T-helper 2 cell treated with Interferon-gamma antibody and Interleukin-4, amounts not matched to agents 100 ng/mL and 5 ng/mL, for 36 hours (primary cell): ENCODE results near the gene AVL9. TPM values are rescaled to one million over a fixed set of nuclear protein-coding genes. Genes with fewer than 3 reads are reported as not detected.
"Not testable (repeated sequence)": the region's sequence is repeated elsewhere in the genome, so short reads cannot be mapped to it uniquely, and the experiment has no call there.

Experiments used
- intact Hi-C: fragments of 100-400 bp; cut with micrococcal nuclease; formaldehyde crosslinking; loops from one replicate; pipeline ENCODE4 v1.15.1; 2023
- total RNA-seq: library from RNA; stranded (reverse); gene quantifications from 2 replicates; pipeline ENCODE4 v1.2.3, GENCODE V29; 2022

AVL9 gene
- total RNA-seq, 1 donor from 2014 or later: 34.9 TPM

DNA sequence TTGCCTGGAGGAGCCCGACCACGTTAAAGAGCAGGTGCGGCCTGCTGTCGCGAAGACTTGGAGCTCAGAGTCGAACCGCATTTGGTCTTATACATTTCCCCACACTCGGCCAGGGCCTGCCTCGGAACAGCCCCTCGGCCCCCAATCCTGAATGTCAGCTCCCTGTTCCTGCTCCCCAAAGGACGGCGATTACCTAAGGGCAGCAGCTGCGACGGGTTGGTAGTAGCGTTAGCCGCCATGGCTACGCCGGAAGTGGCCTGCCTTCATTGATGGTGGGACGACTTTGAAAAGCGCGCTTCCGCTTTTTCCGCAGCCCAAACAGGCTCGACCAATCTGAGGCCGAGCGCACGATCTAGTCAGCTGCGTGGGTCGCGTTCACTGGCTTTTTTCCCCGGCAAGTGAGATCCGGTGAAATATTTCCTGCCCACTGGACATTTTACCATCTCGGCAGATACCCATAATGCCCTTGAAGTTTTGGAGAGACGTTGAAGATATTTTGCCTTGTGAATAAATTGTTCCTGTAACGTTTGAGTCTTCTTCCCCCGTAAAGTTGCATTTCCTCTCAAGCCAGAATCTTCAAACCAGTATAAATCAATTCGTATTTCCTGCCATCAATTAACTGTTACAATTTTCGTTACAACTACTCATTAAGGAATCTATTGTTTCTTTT, 5.0 kb upstream of the AVL9 start, which contains the start of gene LSM5:
TSS of gene LSM5 (minus strand) at position 254 of the 670 bp plus-strand sequence. CDS start at position 239, 15 bp downstream.
- intact Hi-C loops: loop anchor here (1.0 to 5.0 kb wide), 6 partner anchors 239 to 1893 kb away; partner anchors contain the start of gene BBS9

DNA sequence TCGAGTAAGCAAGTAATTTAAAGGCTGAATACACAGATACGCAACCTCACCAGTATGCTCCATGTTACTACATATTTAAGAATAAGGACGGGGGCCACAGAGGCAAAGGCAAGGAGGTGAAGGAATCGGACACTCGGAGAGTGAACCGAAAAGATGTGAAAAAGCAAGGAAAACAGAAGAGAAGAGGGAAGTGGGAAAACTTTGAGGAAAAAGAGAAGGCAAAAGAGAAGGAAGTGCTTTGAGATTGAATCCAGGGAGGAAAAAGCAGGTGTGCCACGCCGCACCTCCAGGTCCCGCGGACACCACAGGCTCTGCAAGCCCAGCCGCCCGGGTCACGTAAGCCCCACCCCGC, 367 bp upstream of the AVL9 start:
- intact Hi-C loops: loop anchor here (1.0 to 5.0 kb wide), 7 partner anchors 67 to 1898 kb away; partner anchors contain the start of gene BBS9

- intact Hi-C loops: loop anchor here (5.0 kb wide), 2 partner anchors 66 to 91 kb away; no protein-coding TSS in a partner anchor
Measured at GRCh38 chr7:32496052-32496813, 944 bp downstream of the AVL9 start.

DNA sequence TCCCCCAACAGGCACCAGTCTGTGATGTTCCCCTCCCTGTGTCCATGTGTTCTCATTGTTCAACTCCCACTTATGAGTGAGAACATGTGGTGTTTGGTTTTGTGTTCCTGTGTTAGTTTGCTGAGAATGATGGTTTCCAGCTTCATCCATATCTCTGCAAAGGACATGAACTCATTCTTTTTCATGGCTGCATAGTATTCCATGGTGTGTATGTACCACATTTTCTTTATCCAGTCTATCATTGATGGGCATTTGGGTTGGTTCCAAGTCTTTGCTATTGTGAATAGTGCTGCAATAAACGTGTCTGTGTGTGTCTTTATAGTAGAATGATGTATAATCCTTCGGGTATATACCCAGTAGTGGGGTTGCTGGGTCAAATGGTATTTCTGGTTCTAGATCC, 4.5 kb downstream of the AVL9 start:
- intact Hi-C loops: loop anchor here (5.0 kb wide), 2 partner anchors 63 to 88 kb away; no protein-coding TSS in a partner anchor

GRCh38 chr7:32500216-32500615, 4.9 kb downstream of the AVL9 start:
- intact Hi-C loops: not testable (repeated sequence)

- intact Hi-C loops: no loop called here
Measured at GRCh38 chr7:32500922-32501341, 5.6 kb downstream of the AVL9 start.

DNA sequence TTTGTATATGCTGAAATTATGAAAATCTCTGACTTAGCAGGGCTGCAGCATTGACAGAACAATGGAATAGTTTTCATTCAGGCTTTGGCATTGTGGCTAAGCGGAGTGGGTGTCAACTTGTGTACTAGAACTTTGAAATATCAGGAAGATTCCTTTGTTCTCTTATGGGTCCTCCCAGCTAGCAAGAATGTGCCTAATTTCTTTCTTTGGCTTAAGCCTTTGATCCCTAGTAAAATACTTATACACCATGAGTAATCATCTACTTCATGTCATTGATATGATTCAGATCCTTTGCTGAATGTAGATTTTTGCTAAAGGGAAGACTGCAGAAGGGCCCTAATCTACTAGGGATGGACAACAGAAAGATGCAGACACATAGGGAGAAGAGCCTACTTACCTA, 6.2 kb downstream of the AVL9 start:
- intact Hi-C loops: no loop called here

- intact Hi-C loops: no loop called here
Measured at GRCh38 chr7:32502728-32503127, 7.4 kb downstream of the AVL9 start.

DNA sequence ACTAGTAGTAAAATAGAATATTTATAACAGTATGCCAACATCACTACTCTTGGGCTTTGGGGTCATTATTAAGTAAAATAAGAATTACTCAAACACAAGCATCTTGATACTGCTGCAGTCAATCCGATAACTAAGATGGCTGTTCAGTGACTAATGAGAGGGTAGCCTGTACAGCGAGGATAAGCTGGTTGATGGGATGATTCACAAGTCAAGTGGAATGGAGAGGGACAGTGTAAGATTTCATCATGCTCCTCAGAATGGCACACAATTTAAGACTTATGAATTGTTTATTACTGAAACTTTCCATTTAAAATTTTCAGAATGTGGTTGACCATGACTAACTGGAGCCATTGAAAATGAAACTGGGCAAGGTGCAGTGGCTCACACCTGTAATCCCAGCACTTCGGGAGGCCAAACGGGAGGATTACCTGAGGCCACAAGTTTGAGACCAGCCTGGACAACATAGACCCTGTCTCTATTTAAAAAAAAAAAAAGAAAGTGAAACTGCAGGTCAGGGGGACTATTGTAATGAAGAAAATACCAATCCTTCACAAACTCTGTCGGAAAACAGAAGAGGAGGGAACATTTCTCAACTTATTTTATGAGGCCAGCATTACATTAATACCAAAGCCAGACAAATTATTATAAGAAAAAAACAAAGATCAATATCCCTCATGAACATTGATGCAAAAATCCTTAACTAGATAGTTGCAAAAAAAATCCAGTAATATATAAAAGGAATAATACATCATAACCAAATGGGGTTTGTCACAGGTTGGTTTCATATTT, 11.2 kb downstream of the AVL9 start:
- intact Hi-C loops: no loop called here

DNA sequence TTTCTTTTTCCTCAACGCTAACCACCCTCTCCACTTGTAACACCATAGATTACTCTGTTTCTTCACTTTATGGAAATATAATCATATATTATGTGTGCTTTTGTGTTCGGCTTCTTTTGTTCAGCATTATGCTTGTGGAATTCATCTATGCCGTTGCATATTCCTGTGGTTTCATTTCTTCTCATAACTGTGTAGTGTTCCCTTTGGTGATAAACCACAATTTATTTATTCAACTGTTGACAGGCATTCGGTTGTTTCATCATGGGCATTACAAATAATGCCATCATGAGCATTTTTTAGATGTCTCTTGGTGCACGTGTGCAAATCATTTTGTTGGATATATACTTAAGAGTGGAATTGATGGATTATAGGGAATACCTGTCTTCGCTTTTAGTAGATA, 12.1 kb downstream of the AVL9 start:
- intact Hi-C loops: no loop called here

DNA sequence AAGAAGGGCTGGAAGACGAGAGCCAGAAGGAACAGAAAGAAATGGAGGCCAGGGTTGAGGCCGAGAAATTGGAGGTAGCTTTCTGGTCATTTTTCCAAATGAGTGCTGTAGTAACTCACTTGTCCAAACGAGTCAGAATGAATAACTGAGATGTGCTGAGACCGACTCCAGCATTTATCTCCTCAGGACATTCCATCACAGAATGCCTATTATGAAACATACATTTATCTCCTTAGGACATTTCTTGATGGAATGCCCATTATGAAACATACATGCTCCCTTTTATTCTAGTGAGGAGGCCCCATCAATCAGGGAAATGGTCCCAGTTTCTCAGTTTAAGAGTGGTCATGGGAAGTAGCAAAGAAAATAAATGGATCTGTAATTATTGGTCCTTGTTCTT, 16.5 kb downstream of the AVL9 start:
- intact Hi-C loops: no loop called here

- intact Hi-C loops: no loop called here
Measured at GRCh38 chr7:32513210-32513609, 17.9 kb downstream of the AVL9 start.

- intact Hi-C loops: no loop called here
Measured at GRCh38 chr7:32515890-32516550, 20.7 kb downstream of the AVL9 start.

DNA sequence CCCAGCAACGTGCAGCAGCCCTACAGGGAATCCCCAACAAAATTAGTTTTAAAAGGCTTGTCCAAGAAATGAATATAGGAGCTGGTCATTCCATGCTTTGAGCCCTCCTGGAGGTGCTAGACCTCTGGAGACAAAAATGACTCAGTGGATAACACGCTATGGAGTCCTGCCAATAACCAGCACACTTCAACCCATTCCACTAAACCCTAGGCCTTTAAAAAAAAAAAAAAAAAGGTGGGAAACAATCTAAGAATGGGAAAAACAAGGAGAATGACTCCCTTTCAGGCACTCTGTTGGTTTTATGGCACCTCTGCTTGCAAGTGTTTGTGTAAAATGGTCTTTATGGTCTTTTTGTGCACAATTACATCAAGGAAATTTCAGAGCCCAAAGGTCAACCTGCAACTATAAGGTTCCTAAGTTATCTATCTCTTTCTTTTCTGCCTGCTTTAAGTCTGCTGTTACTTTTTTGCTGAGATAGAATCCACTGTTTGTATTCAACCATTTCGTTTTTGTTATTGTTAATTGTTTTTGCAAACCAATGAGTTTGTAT, 21.3 kb downstream of the AVL9 start:
- intact Hi-C loops: no loop called here

GRCh38 chr7:32518534-32519140, 23.3 kb downstream of the AVL9 start:
- intact Hi-C loops: no loop called here

- intact Hi-C loops: no loop called here
Measured at GRCh38 chr7:32519763-32520162, 24.5 kb downstream of the AVL9 start.

DNA sequence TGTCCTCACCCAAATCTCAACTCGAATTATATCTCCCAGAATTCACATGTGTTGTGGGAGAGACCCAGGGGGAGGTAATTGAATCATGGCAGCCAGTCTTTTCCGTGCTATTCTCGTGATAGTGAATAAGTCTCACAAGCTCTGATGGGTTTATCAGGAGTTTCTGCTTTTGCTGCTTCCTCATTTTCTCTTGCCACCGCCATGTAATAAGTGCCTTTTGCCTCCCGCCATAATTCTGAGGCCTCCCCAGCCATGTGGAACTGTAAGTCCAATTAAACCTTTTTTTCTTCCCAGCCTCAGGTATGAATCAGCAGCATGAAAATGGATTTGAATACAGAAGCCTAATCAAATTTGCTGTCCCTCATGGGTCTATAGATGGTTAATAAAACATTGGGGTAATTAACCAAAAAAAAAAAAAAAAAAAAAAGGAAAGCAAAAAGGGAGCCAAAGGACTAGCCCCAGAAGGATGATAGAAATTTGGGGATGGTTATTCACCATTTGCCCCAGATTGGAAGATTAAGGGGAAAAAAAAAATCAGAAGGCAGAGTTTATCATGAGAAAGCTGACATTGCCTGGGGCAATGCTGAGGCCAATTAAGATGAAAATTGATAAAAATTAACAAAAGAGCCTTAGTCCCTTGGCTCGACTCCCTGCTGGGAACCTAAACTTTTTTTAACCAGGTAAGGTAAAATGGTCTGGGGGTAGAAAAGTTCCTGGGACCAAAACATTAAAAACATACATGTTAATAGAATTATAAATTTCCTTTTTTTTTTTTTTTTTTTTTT, 27.6 kb downstream of the AVL9 start:
- intact Hi-C loops: no loop called here

- intact Hi-C loops: no loop called here
Measured at GRCh38 chr7:32524631-32525030, 29.3 kb downstream of the AVL9 start.

GRCh38 chr7:32525839-32526238, 30.6 kb downstream of the AVL9 start:
- intact Hi-C loops: no loop called here

DNA sequence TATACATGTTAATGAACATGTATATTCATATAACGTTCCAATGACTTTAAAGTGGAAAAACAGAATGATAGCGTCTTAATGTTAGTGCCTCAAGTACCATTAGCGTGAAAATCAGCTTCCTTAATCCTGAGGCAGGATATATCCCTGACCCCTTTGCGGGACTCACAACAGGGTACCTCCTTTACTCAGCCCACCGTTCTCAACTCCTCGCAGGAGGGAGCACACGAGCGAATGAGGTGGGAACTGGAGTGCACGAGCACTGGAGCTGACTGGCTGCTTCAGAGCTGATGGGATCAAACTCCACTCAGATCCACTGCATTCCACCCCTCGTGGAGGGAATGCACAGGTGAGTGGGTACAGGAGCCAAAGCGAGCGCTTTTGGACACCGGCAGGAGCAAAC, 36.1 kb downstream of the AVL9 start:
- intact Hi-C loops: no loop called here
